GM12801 (cell line): ENCODE measurements around the gene GMPPA.

Experiments used
- TF ChIP-seq, protein P1 (sequence below): IDR thresholded peaks from one replicate; pipeline ENCODE4 v1.5.1; 2011; ENCODE audit warnings: control low read depth; ENCODE audit not compliant: insufficient read length; ENCODE audit errors: extremely low read depth

GMPPA gene

DNA sequence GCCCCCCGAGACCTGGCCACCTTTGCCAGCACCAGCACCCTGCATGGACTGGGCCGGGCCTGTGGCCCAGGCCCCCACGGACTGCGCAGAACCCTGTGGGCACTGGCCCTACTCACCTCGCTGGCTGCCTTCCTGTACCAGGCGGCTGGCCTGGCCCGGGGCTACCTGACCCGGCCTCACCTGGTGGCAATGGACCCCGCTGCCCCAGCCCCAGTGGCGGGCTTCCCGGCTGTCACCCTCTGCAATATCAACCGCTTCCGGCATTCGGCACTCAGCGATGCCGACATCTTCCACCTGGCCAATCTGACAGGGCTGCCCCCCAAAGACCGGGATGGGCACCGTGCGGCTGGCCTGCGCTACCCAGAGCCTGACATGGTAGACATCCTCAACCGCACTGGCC lies 16.1 kb downstream of the GMPPA start:
- TF ChIP-seq, protein P1, sequence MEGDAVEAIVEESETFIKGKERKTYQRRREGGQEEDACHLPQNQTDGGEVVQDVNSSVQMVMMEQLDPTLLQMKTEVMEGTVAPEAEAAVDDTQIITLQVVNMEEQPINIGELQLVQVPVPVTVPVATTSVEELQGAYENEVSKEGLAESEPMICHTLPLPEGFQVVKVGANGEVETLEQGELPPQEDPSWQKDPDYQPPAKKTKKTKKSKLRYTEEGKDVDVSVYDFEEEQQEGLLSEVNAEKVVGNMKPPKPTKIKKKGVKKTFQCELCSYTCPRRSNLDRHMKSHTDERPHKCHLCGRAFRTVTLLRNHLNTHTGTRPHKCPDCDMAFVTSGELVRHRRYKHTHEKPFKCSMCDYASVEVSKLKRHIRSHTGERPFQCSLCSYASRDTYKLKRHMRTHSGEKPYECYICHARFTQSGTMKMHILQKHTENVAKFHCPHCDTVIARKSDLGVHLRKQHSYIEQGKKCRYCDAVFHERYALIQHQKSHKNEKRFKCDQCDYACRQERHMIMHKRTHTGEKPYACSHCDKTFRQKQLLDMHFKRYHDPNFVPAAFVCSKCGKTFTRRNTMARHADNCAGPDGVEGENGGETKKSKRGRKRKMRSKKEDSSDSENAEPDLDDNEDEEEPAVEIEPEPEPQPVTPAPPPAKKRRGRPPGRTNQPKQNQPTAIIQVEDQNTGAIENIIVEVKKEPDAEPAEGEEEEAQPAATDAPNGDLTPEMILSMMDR, result no peak

DNA sequence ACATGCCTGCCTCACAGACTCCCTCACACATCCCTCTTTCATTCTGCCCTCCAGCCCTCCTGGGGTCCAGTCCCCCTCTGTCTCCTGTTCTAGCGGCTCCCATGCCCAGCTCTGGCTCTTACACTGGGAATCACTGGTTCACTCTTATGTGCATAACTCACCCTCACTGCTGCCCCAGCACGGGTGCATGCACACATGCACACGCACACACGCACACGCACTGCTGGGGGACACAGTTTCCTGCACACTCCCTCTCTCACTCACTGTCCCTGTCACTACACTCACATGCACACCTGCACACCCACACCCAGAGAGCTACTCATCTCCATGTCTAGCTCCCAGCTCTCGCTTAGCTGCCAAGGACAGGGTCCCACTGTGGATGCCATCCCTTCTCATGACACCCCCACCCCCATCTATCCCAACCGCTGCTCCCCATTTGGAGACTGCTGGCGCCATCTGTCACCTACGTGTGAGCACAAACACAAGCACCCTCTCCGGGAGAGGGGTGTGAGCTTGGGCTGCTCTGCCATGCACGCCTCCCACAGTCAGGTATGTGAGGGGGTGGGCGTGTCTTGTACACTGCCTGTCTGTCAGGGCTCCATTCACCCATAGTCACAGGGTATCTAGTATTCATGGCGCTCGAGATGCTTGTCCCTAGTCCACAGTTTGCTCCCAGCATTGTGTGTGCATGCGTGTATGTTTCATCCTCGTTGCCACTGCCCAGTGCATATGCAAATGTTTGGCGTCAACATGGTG lies 17.4 kb downstream of the GMPPA start:
- TF ChIP-seq, protein P1, result no peak

DNA sequence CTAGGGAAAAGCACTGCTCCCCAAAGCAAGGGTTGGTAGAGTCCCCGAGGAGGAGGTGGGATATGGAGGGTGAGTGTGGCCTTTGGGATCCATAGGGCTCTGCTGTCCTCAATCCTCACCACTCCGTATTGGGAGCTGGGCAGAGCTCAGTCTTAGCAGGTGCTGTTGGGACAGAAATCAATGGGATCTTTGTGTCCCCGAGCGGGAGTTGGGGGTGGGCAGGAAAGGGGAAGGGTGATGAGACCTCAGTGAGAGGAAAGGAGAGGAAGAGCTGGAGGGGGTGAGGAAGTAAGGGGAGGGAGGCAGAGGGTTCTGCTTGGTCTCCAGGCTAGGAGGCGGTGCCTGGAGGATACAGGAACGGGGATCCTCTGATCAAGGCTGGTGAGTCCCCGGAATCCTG lies 18.2 kb downstream of the GMPPA start:
- TF ChIP-seq, protein P1, result no peak

DNA sequence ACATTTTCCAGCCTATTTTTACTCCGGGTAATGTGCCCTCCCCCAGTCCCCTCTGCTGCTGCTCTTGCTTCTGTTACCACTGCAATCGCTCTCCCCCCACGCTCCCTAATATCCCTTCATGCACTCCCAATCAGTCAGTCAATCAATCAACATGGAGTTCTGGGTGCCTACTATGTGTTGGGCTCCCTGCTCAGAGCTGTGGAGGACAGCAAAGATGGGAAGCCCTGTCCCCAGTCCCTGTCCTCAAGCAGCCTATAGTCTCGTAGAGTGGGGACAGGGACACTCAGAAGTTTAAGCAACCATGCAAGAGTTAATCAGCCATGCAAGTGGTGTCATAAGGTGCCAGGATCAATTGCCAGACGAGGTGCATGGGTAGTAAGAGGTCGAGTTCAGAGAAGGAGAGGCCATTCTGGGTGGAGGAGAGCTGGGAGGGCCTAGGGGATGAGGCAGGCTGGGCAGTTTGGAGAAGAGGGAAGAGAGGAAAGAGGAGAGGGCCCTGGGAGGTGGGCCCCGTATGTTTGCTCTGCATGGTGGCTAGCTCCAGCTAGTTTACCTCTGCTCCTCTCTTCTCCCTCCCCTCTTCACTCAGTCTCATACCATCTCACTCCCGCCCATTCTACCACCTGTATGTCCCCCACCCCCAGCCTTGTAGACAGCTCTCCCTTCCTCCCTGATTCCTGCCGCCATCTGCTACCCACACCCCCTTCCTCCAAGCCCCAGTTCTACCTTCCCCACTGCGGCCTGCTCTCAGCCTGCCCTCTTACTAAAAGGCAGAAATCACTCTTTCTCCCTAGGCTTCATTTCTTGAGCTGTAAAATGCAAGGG lies 19.5 kb downstream of the GMPPA start:
- TF ChIP-seq, protein P1, result no peak

DNA sequence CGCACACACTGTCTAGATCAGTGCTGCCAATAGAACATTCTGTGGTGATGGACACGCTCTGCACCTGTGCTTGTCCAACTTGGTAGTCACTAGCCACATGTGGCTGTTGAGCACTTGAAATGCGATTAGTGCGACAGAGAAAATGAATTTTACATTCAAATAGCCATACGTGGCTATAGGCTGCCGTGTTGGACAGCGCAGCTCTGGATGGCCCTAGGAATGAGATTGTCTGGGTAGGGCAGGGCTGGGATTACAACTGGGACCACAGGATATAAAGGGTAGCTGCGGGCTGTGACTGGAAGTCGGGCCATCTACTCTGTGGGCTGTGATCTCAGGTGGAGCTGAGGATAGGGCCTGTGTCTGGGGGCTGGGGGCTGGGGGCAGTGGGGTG lies 20.8 kb downstream of the GMPPA start:
- TF ChIP-seq, protein P1, result no peak

DNA sequence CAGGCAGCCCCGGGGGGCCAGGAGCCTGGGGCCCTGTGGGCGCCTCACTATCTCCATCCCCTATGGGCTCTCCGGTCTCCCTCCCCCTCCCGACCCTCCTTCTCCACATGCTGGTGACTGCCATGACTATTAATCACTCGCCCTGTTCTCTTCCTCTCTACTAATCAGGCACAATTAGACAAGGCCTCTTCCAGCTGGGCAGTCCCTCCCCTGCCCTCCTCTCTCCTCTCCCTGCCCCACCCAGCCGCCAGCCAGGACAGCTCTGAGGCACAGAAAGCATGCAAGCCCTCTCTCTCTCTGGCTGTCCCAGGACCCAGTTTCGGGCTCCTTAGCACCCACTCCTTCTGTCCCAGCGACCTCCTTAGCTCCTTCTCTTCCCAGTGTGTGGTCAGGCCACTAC lies 21.4 kb downstream of the GMPPA start:
- TF ChIP-seq, protein P1, result no peak

DNA sequence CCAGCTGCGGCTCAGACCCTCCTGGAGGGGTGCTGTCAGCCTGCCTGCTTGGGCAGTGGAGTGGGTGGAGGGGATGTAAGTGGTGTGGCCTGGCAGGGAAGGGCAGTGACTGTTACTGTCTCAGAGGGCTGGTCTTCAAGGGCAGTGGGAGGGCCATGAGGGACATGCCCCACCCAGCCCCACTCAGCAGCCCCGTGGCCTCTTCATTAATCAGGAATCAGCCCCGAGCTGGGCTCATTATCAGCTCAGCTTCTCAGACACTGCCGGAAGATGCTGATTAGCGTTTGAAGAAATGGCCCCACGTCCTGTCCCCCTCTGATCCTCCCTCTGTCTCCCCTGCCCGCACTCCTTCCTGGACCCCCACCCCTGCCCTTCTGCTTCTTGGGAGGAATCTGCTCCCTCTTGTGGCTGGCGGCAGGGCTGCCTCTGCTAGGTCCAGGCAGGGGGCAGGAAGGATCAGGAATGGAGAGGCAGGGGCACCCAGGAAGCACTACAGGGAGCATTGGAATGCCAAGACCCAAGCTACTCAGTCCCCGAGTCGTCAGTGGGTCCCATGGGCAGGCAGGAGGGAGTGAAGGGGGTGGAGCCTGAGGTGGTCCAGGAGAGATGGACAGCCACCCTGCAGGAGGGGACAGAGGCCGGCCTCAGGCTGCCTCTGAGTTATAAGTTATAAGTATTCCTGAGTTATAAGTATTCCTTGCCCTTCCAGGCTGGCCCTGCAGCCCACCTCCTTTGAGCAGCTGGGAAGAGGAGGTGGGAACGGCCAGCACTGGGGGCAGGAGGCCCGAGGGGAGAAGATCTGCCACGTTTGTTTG lies 22.6 kb downstream of the GMPPA start:
- TF ChIP-seq, protein P1, result no peak
